GM20431 (cell line): ENCODE measurements around the gene THEMIS.
"Not testable (repeated sequence)": the region's sequence is repeated elsewhere in the genome, so short reads cannot be mapped to it uniquely, and the experiment has no call there.

Experiments
- in situ Hi-C: fragments of 300-500 bp; cut with MseI, MboI; formaldehyde crosslinking; loops from one replicate; pipeline ENCODE4 v1.15.0; 2020; ENCODE audit warnings: low sequenced_read_pairs; ENCODE audit not compliant: unreplicated experiment

Gene THEMIS

GRCh38 chr6:127900935-127901334, at the start of gene THEMIS:
Gene THEMIS, minus strand, starts transcription at chr6:127901058. Its CDS starts 126 bp downstream, at chr6:127900932.
- in situ Hi-C loops = no loop called here

- in situ Hi-C loops = no loop called here
Observed at GRCh38 chr6:127949251-127949650, 48.4 kb upstream of the THEMIS start.

GRCh38 chr6:127946388-127946787, 45.5 kb upstream of the THEMIS start:
- in situ Hi-C loops = no loop called here

GRCh38 chr6:127945434-127946097, 44.7 kb upstream of the THEMIS start:
- in situ Hi-C loops = no loop called here

- in situ Hi-C loops = no loop called here
Observed at GRCh38 chr6:127941228-127941627, 40.4 kb upstream of the THEMIS start.

- in situ Hi-C loops = no loop called here
Observed at GRCh38 chr6:127939442-127940066, 38.7 kb upstream of the THEMIS start.

GRCh38 chr6:127938701-127939100, 37.8 kb upstream of the THEMIS start:
- in situ Hi-C loops = no loop called here

GRCh38 chr6:127937747-127938146, 36.9 kb upstream of the THEMIS start:
- in situ Hi-C loops = no loop called here

- in situ Hi-C loops = no loop called here
Observed at GRCh38 chr6:127937102-127937501, 36.2 kb upstream of the THEMIS start.

- in situ Hi-C loops = no loop called here
Observed at GRCh38 chr6:127934956-127935355, 34.1 kb upstream of the THEMIS start.

- in situ Hi-C loops = no loop called here
Observed at GRCh38 chr6:127933852-127934840, 33.3 kb upstream of the THEMIS start.

GRCh38 chr6:127933137-127933536, 32.3 kb upstream of the THEMIS start:
- in situ Hi-C loops = no loop called here

- in situ Hi-C loops = no loop called here
Observed at GRCh38 chr6:127932708-127933107, 31.9 kb upstream of the THEMIS start.

- in situ Hi-C loops = not testable (repeated sequence)
Observed at GRCh38 chr6:127926441-127926840, 25.6 kb upstream of the THEMIS start.

GRCh38 chr6:127924440-127924839, 23.6 kb upstream of the THEMIS start:
- in situ Hi-C loops = no loop called here

GRCh38 chr6:127924031-127924430, 23.2 kb upstream of the THEMIS start:
- in situ Hi-C loops = no loop called here

GRCh38 chr6:127923135-127923534, 22.3 kb upstream of the THEMIS start:
- in situ Hi-C loops = no loop called here

- in situ Hi-C loops = no loop called here
Observed at GRCh38 chr6:127921982-127922381, 21.1 kb upstream of the THEMIS start.

GRCh38 chr6:127920804-127921203, 19.9 kb upstream of the THEMIS start:
- in situ Hi-C loops = no loop called here

- in situ Hi-C loops = no loop called here
Observed at GRCh38 chr6:127918506-127919427, 17.9 kb upstream of the THEMIS start.
